GM12878 (cell line): ENCODE measurements around the gene PDZD8. TPM values are rescaled to one million over a fixed set of nuclear protein-coding genes. Genes with fewer than 3 reads are reported as not detected.

Experiments
- ATAC-seq: fragments of 200-7000 bp; cut with Tn5 transposase; 3 replicates; pipeline ENCODE4 v1.9.1; 2020; ENCODE audit warnings: mild to moderate bottlenecking, moderate library complexity
- BruUV-seq: library from RNA; stranded (reverse); fragments of 400-500 nt; replicated peaks from 2 replicates; lab custom pipeline; 2021; lab: Mats Ljungman, UMichigan
- CTCF ChIA-PET: fragments of 300-600 bp; sonication (Branson Sonifier 250); formaldehyde crosslinking; extraction: SDS; loops from one replicate; lab custom pipeline; 2021; ENCODE audit warnings: inconsistent platforms; lab: Yijun Ruan, JAX
- POLR2A ChIA-PET: fragments of 350-600 bp; formaldehyde crosslinking; extraction: SDS; loops from one replicate; lab custom pipeline; 2021; ENCODE audit warnings: inconsistent platforms; lab: Charles Lee
- RAD21 ChIA-PET: fragments of 300-600 bp; sonication (Branson Sonifier 250); formaldehyde crosslinking; loops from one replicate; lab custom pipeline; 2023; ENCODE audit warnings: antibody characterized with exemption; ENCODE audit not compliant: unreplicated experiment; lab: Charles Lee
- SMC1A ChIA-PET: fragments of 300-600 bp; sonication (Branson Sonifier 250); formaldehyde crosslinking; loops from one replicate; lab custom pipeline; 2023; ENCODE audit not compliant: unreplicated experiment, uncharacterized antibody; lab: Charles Lee
- DNase-seq: peaks from one replicate; pipeline ENCODE4 v3.0.0-alpha.2; 2011; ENCODE audit warnings: low read depth, low spot score
- FAIRE-seq: peaks from 3 replicates; lab custom pipeline; 2011; peaks lifted over from hg19 to GRCh38; lab: Jason Lieb, UNC
- H2AFZ ChIP-seq: 2 replicates; pipeline ENCODE4 v1.6.0; 2011; ENCODE audit warnings: low read depth, low read length, control low read depth; ENCODE audit not compliant: control insufficient read depth
- H3K27ac ChIP-seq: 2 replicates; pipeline ENCODE4 v1.5.1; 2011; ENCODE audit warnings: control low read depth; ENCODE audit not compliant: control insufficient read depth, insufficient read depth
- H3K27me3 ChIP-seq, 2 experiments: replicated peaks in 1 of 2; 2 replicates each; pipeline versions ENCODE4 v1.6.0 to v1.6.1; 2011; ENCODE audit warnings: low read length in 1 of 2; ENCODE audit not compliant: control insufficient read depth in 2 of 2, insufficient read depth in 2 of 2
- H3K36me3 ChIP-seq, 2 experiments: 2 replicates each; pipeline ENCODE4 v1.5.1; 2011; ENCODE audit warnings: low read length in 1 of 2; ENCODE audit not compliant: control insufficient read depth in 2 of 2, insufficient read depth in 2 of 2
- H3K4me1 ChIP-seq: 2 replicates; pipeline ENCODE4 v1.6.1; 2011; ENCODE audit warnings: mild to moderate bottlenecking, low read length, moderate library complexity, mixed read lengths; ENCODE audit not compliant: control insufficient read depth, insufficient read depth
- H3K4me2 ChIP-seq: 2 replicates; pipeline ENCODE4 v1.6.0; 2011; ENCODE audit warnings: control low read depth; ENCODE audit not compliant: control insufficient read depth, insufficient read depth
- H3K4me3 ChIP-seq: fragments of 200-600 bp; sonication (generic); 2 replicates; pipeline ENCODE4 v1.5.1; 2016
- H3K79me2 ChIP-seq: 2 replicates; pipeline ENCODE4 v1.6.0; 2011; ENCODE audit warnings: low read length; ENCODE audit not compliant: control insufficient read depth, insufficient read depth
- H3K9ac ChIP-seq: 2 replicates; pipeline ENCODE4 v1.8.0; 2011; ENCODE audit warnings: low read length, control low read depth, mixed read lengths; ENCODE audit not compliant: control insufficient read depth, insufficient read depth
- H3K9me3 ChIP-seq: replicated peaks from 3 replicates; pipeline ENCODE4 v1.5.1; 2011; ENCODE audit warnings: mild to moderate bottlenecking, low read length; ENCODE audit not compliant: control insufficient read depth, insufficient read depth
- H4K20me1 ChIP-seq: 2 replicates; pipeline ENCODE4 v1.6.0; 2011; ENCODE audit not compliant: control insufficient read depth, insufficient read depth
- CHD1 ChIP-seq: IDR thresholded peaks from 2 replicates; pipeline ENCODE4 v1.6.1; 2012; ENCODE audit warnings: low read depth, low read length, improper control_type of control experiment
- FOS ChIP-seq: IDR thresholded peaks from 3 replicates; pipeline ENCODE4 v1.6.1; 2011; ENCODE audit warnings: borderline replicate concordance; ENCODE audit not compliant: insufficient read length; ENCODE audit errors: extremely low read depth
- GATAD2B ChIP-seq: fragments of 450-650 bp; conservative IDR thresholded peaks from 2 replicates; pipeline ENCODE4 v1.6.1; 2017; ENCODE audit warnings: low read depth, mild to moderate bottlenecking, moderate library complexity
- IKZF1 ChIP-seq: fragments of 450-650 bp; conservative IDR thresholded peaks from 2 replicates; pipeline ENCODE4 v1.6.1; 2017; ENCODE audit warnings: antibody characterized with exemption, mild to moderate bottlenecking
- MTA3 ChIP-seq: IDR thresholded peaks from 2 replicates; pipeline ENCODE4 v1.6.1; 2012; ENCODE audit warnings: low read length, inconsistent platforms, borderline replicate concordance
- NFIC ChIP-seq: IDR thresholded peaks from 2 replicates; pipeline ENCODE4 v1.6.1; 2012; ENCODE audit warnings: low read depth, mild to moderate bottlenecking, inconsistent platforms, low read length, moderate library complexity
- NRF1 ChIP-seq: conservative IDR thresholded peaks from 2 replicates; pipeline ENCODE4 v1.6.1; 2011; ENCODE audit warnings: mild to moderate bottlenecking, low read depth, low read length, improper control_type of control experiment
- TCF3 ChIP-seq: IDR thresholded peaks from 2 replicates; pipeline ENCODE4 v1.6.1; 2012; ENCODE audit warnings: low read depth, mild to moderate bottlenecking, low read length, borderline replicate concordance; ENCODE audit not compliant: insufficient read depth
- WGBS: methylation state at CpG from one replicate; pipeline ENCODE4 v1.1.6; 2016; ENCODE audit warnings: low lambda C conversion rate; ENCODE audit not compliant: insufficient replicate concordance, insufficient coverage; ENCODE audit errors: missing lambda C conversion rate; 5-methylcytosine and 5-hydroxymethylcytosine counted together
- in situ Hi-C: fragments of 300-500 bp; cut with MboI; formaldehyde crosslinking; loops from 9 replicates; pipeline ENCODE4 v1.14.3; 2018; ENCODE audit warnings: mixed read lengths
- intact Hi-C: fragments of 100-400 bp; cut with micrococcal nuclease; formaldehyde crosslinking; loops from one replicate; pipeline ENCODE4 v1.14.2; 2022; ENCODE audit not compliant: unreplicated experiment
- polyA plus RNA-seq, 11 experiments: library from polyadenylated mRNA; depleted of rRNA in 4 of 11; unstranded in 6 of 11; stranded (reverse) in 5 of 11; fragments of >200 nt; fragmentation: Nextera tagmentation in 4 of 11; fragmentation: Illumina TruSeq in 1 of 11; extraction: Ambion mirVana in 4 of 11; extraction: Trizol in 1 of 11; gene quantifications; 1 replicate in 1 of 11; 2 replicates in 10 of 11; pipeline versions ENCODE4 v1.2.1 to v1.2.3, GENCODE V29; 2011 to 2016; ENCODE audit warnings: inconsistent platforms in 2 of 11, missing spikeins in 2 of 11, low read depth in 1 of 11
- total RNA-seq, 4 experiments: library from RNA; depleted of rRNA in 3 of 4; stranded (reverse); fragments of >200 nt in 3 of 4; fragmentation: Illumina TruSeq in 1 of 4; extraction: Trizol in 1 of 4; gene quantifications; 2 replicates each; pipeline versions ENCODE4 v1.2.1 to v1.2.3, GENCODE V29; 2013 to 2021
- TF ChIP-seq, protein P1 (sequence below): fragments of 150-350 bp; IDR thresholded peaks from 2 replicates; pipeline ENCODE4 v1.6.1; 2014; ENCODE audit warnings: mild to moderate bottlenecking, low read depth, low read length

Gene PDZD8
- total and polyA plus RNA-seq, 10 of the 15 experiments (the other 5 are each of a cell fraction or from before 2014, with no cell fraction given), result 2.0 to 21.2 (median 6.7) TPM

DNA sequence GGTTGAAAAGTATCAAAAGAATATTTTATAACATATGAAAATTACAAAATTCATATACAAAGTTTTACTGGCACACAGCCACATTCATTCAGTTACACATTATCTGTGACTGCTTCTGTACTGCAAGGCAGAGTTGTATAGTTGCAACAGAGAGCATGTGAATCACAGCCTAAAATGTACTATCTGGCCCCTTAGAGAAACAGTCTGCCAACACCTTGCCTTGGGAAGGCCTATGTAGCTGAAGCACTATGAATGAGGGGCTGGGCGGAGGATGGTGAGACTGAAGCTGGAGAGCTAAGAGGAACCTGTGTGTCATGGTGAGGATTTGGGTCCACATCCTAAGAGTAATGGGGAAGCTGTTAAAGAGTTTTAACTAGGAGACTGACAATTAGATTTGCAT is 35.7 kb downstream of the PDZD8 start:
- peaks cover 4% of the 10 kb centered on the region in 2 experiments; a peak in 3 of 4 replicates for H3K36me3 ChIP-seq
- ChIA-PET POLR2A (interaction anchor here (0.6 to 1.2 kb wide), 5 partner anchors 12 to 1608 kb away, joined by 3 to 9 read pairs (median 3); no protein-coding TSS in a partner anchor), RAD21 (interaction anchor here (1.4 kb wide), 1 partner anchor 19 kb away, joined by 4 read pairs; no protein-coding TSS in a partner anchor), CTCF (interaction anchor here (1.1 to 4.3 kb wide), 6 partner anchors 13 to 103 kb away, joined by 3 to 34 read pairs (median 4); no protein-coding TSS in a partner anchor), SMC1A (interaction anchor here (0.7 to 1.6 kb wide), 7 partner anchors 13 to 31 kb away, joined by 3 to 7 read pairs (median 3); no protein-coding TSS in a partner anchor)
- H3K4me2 ChIP-seq, result no peak overlapping the region
- DNase-seq (no peak), ATAC-seq (no peak), FAIRE-seq (no peak)
- H3K4me1 ChIP-seq, result peaks cover 12% of the 10 kb centered on the region
- peaks cover 16% of the 10 kb centered on the region for H3K79me2 ChIP-seq
- no peak overlapping the region for H3K4me3 ChIP-seq
- TF ChIP-seq NRF1 (no peak), IKZF1 (no peak), NFIC (no peak), FOS (no peak), CHD1 (no peak), MTA3 (no peak), GATAD2B (no peak), TCF3 (no peak)
- TF ChIP-seq, protein P1, sequence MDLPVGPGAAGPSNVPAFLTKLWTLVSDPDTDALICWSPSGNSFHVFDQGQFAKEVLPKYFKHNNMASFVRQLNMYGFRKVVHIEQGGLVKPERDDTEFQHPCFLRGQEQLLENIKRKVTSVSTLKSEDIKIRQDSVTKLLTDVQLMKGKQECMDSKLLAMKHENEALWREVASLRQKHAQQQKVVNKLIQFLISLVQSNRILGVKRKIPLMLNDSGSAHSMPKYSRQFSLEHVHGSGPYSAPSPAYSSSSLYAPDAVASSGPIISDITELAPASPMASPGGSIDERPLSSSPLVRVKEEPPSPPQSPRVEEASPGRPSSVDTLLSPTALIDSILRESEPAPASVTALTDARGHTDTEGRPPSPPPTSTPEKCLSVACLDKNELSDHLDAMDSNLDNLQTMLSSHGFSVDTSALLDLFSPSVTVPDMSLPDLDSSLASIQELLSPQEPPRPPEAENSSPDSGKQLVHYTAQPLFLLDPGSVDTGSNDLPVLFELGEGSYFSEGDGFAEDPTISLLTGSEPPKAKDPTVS, result no peak
- H2AFZ ChIP-seq, result no peak overlapping the region
- WGBS, result 96% methylated on average over 1 of the region's 1 CpG
- intact Hi-C loops, result no loop called here
- BruUV-seq, result no TSS peak
- in situ Hi-C loops, result no loop called here
- no peaks in the 10 kb centered on the region for H4K20me1 ChIP-seq
- H3K9me3 ChIP-seq, result peaks cover 3% of the 10 kb centered on the region; the same call in 2 of the 3 replicates
- no peak overlapping the region for H3K27ac ChIP-seq
- no peaks in the 10 kb centered on the region for H3K27me3 ChIP-seq
- no peak overlapping the region for H3K9ac ChIP-seq
